Activated T-helper 1 cell treated with Interleukin-2 at 50 U/mL for 16 hours (primary cell): ENCODE data around the gene REG1A.

Experiments
- DNase-seq: peaks from one replicate; pipeline ENCODE4 v3.0.0-alpha.2; 2020; ENCODE audit warnings: low read depth

REG1A gene

DNA sequence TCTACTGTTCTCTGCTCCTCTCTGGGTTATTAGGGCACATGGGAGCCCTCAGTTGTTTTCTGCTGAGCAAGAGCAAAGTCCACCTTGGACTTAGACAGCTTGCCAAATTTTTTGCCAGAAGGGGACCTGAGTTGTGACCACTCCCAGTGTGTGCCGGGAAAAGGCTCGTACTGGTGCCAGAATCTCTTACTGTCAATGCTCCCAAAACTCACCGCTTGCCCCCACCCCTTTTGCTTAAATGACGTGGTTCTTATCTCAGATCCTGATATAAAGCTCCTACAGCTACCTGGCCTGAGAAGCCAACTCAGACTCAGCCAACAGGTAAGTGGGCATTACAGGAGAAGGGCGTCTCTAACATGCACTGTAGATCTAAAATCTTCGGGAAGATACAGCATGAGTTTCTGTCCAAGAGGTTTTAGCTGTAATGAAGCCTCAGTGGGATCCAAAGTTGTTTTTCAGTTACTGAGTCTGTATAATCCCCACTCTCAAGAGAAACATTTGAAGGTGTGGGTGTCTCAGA is at the start of gene REG1A:
TSS of gene REG1A (plus strand) at position 295 of the 520 bp plus-strand sequence. CDS start 374 bp downstream, outside the sequence.
- no peak for DNase-seq

DNA sequence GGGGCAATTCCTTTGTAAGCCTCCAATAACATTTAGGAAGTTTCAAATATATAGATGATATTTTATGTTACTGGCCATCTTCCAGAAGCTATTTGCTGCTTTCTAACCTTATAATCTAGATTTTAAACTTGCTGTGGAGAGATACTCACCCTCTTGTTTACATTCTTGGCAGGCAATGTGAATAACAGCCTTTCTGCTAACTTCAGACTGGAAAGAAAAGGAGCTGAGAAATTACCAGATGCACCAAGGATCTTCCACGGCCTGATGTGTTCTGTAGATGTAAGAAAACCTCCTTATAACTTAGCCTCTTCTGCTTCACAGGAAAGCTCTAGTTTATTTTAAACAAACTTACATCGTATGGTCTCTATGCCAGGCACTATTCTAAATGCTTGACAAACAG is 49.2 kb upstream of the REG1A start:
- no peak for DNase-seq

DNA sequence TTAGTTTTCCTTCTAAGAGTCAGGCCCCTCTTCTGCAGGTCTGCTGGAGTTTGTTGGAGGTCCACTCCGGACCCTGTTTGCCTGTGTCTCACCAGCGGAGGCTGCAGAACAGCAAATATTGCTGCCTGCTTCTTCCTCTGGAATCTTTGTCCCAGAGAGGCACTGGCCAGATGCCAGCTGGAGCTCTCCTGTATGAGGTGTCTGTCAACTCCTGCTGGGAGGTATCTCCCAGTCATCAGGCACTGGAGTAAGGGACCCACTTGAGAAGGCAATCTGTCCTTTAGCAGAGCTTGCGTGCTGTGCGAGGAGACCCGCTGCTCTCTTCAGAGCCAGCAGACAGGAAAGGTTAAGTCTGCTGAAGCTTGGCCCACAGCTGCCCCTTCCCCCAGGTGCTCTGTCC is 37.3 kb upstream of the REG1A start:
- DNase-seq: no peak

DNA sequence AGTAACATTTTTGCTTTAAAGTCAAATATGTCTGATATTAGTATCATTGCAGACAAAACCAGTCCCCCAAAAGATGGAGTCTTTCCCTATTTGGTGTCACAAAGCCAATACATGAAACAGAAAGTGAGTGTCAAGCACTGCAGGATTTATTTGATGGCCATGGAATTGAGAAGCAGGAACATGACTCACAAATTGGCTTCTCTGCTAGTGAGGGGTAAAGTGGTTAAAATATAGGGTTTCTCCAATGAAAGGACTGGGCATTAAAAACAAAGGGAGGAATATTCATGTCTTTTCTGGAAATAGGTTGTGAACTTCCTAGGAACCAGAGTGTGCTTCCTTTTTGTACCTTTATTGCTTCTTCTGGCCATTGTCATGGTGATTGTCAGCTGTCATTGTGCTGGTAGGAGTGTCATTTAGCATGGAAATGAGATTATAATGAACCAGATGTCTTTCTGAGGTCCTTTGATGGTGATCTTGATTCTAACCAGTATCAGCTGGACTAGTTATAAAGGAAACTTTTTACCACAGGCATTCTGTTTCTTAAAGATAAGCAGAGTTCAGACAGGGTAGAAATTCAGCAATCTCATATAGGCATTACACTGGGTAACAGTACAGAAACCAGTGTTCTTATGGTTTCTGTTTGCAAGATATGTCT is 36.6 kb upstream of the REG1A start:
- DNase-seq: no peak

- no peak for DNase-seq
Observed at GRCh38 chr2:79084495-79085135, 35.7 kb upstream of the REG1A start.

GRCh38 chr2:79085382-79085781 is 34.9 kb upstream of the REG1A start:
- no peak for DNase-seq

GRCh38 chr2:79086255-79086654 is 34.0 kb upstream of the REG1A start:
- DNase-seq: no peak

- no peak for DNase-seq
Observed at GRCh38 chr2:79087785-79088364, 32.4 kb upstream of the REG1A start, which contains the start of gene REG1B. TSS of gene REG1B (minus strand) at chr2:79087993. CDS start at chr2:79087612, 381 bp downstream.

GRCh38 chr2:79090693-79091092 is 29.6 kb upstream of the REG1A start:
- no peak for DNase-seq

GRCh38 chr2:79097843-79098242 is 22.4 kb upstream of the REG1A start:
- DNase-seq: no peak

DNA sequence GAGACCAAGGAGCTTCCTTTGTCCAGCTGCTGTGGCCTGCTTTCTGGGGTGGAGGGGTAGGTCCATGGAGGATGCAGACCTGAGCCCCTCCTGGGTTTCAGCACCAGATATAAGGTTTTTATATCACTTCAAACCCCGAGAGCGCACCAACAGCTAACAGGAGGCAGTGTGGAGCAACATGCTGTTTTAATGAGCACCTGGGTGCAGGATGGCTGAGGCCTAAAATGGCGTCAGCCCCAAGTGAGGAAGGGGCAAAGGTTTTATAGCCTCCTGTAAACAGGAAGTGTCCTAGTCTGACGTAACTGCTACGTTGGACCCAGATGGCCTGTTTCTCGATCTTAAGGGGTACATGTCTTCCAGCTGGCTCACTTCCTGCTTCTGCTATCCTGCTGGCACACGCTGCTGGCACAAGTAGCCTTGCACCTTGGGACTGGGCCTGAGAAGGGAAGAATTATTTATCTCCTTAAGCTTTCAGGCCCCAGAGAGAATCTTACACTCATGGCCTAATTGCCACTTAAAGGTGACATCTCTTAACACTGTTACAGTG is 21.1 kb upstream of the REG1A start:
- no peak for DNase-seq

DNA sequence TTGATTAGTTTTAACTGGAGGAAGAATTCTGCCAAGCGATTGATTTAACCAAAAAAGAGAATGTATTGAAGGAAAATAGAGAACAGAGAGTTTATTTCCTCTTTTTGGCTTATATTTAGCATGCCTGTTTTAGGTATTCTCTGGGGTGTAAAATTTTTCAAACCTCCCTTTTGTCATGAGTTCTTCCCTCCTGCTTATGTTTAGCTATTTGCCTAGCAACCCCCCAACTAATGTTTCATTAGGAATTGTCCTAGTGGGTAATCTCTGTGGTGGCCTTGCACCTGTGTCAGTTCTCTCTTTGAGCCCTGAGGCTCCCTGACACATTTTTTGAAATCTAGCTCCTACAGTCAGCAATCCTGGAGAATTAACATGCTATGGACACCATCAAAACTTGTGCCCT is 20.0 kb upstream of the REG1A start:
- no peak for DNase-seq

GRCh38 chr2:79101024-79101423 is 19.3 kb upstream of the REG1A start:
- DNase-seq: no peak

GRCh38 chr2:79103214-79103613 is 17.1 kb upstream of the REG1A start:
- DNase-seq: no peak

- no peak for DNase-seq
Observed at GRCh38 chr2:79105259-79105658, 15.0 kb upstream of the REG1A start.

DNA sequence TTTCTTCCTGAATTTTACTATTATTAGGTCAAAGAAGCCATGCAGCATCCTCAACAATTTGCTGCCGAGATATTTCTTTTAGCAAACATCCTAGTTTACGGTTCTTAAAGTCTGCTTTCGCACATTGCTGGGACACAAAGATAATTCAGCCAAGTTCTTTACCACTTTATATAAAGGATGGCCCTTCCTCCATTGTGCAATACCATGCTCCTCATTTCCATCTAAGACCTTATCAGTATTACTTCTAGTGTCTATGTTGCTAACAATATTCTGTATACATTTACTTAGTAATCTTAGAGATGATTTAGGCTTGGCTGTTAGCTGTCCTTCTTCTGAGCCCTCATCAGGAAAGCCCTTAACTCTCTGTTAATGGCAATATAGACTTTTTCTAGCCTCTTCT is 8.0 kb upstream of the REG1A start:
- no peak for DNase-seq

GRCh38 chr2:79114797-79115494 is 5.3 kb upstream of the REG1A start:
- no peak for DNase-seq

GRCh38 chr2:79116997-79117928 is 3.0 kb upstream of the REG1A start:
- DNase-seq: no peak

DNA sequence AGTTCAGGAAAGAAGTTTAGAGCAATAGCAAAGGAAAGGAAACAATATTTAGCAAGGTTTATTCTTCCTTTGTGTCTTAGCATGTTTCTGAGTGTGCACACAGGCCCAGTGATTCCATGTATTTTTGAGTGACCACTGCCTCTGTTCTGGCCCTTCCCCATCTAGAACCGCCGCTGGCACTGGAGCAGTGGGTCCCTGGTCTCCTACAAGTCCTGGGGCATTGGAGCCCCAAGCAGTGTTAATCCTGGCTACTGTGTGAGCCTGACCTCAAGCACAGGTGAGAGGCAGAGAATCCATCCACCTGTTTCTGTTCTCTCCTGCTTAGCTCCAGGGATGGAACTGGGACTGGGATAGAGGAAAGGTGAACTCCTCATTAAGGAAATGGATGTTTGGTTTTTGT is 2.4 kb downstream of the REG1A start:
- no peak for DNase-seq

DNA sequence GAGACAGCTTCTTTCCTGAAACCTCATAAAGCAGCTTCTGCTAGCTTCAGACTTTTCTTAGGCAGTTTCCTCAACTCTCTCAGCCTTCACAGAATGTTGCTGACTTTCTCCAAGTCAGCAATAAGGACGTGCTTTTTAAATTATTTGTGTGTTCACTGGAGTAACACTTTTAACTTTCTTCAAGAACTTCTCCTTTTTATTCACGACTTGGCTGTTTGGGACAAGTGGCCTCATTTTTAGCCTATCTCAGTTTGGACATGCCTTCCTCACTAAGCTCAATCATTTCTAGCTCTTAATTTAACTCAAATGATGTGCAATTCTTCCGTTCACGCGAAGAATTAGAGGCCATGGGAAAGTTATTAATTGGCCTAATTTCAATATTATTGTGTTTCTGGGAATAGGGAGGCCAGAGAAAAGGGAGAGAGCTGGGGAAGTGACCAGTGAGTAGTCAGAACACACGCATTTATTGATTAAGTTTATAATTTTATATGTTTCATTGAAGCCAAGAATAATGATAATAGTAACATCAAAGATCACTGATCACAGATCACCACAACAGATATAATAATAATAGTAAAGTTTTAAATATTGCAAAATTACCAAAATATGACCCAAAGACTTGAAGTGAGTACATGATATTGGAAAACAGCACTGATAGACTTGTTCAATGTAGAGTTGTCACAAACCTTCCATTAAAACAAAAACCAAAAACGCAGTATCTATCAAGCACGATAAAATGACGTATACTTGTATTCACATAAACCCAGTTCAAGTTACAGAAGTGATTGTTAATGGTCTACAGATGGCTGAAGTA is 4.8 kb downstream of the REG1A start:
- DNase-seq: no peak

DNA sequence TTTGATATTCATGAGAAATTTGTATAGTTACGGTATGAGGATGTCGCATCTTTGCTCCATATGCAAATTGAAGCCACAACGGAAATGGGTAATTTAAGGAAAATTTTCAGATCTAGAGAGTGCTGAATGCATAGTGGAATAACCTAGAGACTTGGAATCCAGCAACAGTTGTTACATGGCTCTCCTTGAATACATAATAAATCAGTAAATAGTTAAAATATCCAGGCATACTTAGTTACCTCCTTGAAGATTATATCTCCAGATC is 5.4 kb downstream of the REG1A start:
- DNase-seq: no peak
